RKO (cell line): ENCODE measurements around the gene GRK1.
"Not testable (repeated sequence)": the region's sequence is repeated elsewhere in the genome, so short reads cannot be mapped to it uniquely, and the experiment has no call there.

Source experiments
- DNase-seq: peaks from one replicate; pipeline ENCODE4 v3.0.0-alpha.2; 2016; ENCODE audit warnings: low spot score

GRK1 gene

GRCh38 chr13:113666951-113667701, at the start of gene GRK1:
Gene GRK1, plus strand, starts transcription at chr13:113667219. Its CDS starts 168 bp downstream, at chr13:113667387.
- no peak for DNase-seq

GRCh38 chr13:113617961-113618360, 49.1 kb upstream of the GRK1 start:
- DNase-seq = no peak

- no peak for DNase-seq
Measured at GRCh38 chr13:113618455-113618854, 48.6 kb upstream of the GRK1 start.

- no peak for DNase-seq
Measured at GRCh38 chr13:113620036-113620796, 46.8 kb upstream of the GRK1 start.

- no peak for DNase-seq
Measured at GRCh38 chr13:113621046-113621445, 46.0 kb upstream of the GRK1 start.

GRCh38 chr13:113621498-113621897, 45.5 kb upstream of the GRK1 start:
- not testable (repeated sequence) for DNase-seq

- not testable (repeated sequence) for DNase-seq
Measured at GRCh38 chr13:113621986-113622550, 45.0 kb upstream of the GRK1 start.

GRCh38 chr13:113622791-113623490, 44.1 kb upstream of the GRK1 start:
- no peak for DNase-seq

GRCh38 chr13:113623491-113624234, 43.4 kb upstream of the GRK1 start:
- peak; percentile 29 for DNase-seq

- no peak for DNase-seq
Measured at GRCh38 chr13:113624235-113624587, 42.8 kb upstream of the GRK1 start.

GRCh38 chr13:113624640-113625304, 42.2 kb upstream of the GRK1 start:
- DNase-seq = not testable (repeated sequence)

- no peak for DNase-seq
Measured at GRCh38 chr13:113625965-113626721, 40.9 kb upstream of the GRK1 start.

GRCh38 chr13:113627136-113627535, 39.9 kb upstream of the GRK1 start:
- DNase-seq = no peak

GRCh38 chr13:113628291-113629270, 38.4 kb upstream of the GRK1 start:
- DNase-seq = no peak

- no peak for DNase-seq
Measured at GRCh38 chr13:113629866-113630265, 37.2 kb upstream of the GRK1 start.

- no peak for DNase-seq
Measured at GRCh38 chr13:113630296-113630695, 36.7 kb upstream of the GRK1 start.

- no peak for DNase-seq
Measured at GRCh38 chr13:113630804-113631203, 36.2 kb upstream of the GRK1 start.

- DNase-seq = no peak
Measured at GRCh38 chr13:113631341-113632095, 35.5 kb upstream of the GRK1 start.
